ENCODE measurements around the gene RAB27A. TPM values are rescaled to one million over a fixed set of nuclear protein-coding genes. Genes with fewer than 3 reads are reported as not detected.
"Not testable (repeated sequence)": the region's sequence is repeated elsewhere in the genome, so short reads cannot be mapped to it uniquely, and the experiment has no call there.

Gene RAB27A
- total RNA-seq = 100 to 1,000 TPM; 203 to 205 TPM

DNA sequence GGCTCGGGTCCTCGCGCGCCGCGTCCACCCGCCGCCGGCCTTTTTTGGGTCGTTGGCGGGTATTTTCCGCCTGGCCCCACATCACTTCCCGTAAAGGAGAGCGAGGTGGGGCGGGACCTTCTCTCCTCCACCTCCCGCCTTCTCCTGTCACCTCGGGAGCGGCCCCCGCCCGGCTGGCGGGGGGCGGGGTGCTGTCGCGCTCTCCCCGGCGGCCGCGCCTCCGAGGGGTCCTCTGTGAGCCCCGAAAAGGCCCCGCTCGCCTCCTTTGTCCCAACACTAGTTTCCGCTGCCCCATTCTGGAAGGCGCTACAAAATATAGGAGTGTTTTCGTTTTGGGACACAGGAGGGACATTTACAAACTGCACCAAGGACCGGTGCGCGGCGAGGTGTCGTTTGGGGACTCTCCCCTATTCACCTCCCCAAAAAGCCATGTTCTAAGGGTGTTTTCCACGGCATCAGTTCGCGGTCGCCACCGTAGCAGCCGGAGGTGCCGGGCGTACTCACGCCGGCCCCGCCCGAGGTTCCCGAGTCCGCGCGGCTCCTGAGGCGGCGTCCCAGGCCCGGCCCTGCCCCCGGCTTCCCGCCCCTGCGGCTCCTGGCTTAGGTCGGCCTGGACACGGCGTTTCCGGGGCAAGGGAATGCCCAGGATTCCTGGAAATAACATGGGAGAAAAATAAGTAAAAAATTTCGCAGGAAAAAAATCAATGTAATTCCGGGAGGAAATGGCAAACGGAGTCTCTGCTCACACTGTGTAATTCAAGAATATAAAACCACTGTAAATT, at the start of gene RAB27A:
Gene RAB27A, minus strand, starts transcription at position 68 of the 782 bp plus-strand sequence. CDS start 54,879 bp downstream, outside the sequence.
- H3K27me3 Mint-ChIP-seq (ENCODE audit: low read depth) = no peaks in the 10 kb centered on the region
- ATAC-seq (replicated peaks in 1 of 2) (peak; percentile 78 to 82), DNase-seq (peak; percentile 87 to 89)
- peak within 1 kb of the TSS; percentile 99 for H3K27ac Mint-ChIP-seq
- H3K36me3 Mint-ChIP-seq (ENCODE audit: insufficient read depth in 2 of 2) = peaks cover 16 to 27% of the 10 kb centered on the region in 2 donors
- peaks cover 45% of the 10 kb centered on the region for H3K4me1 Mint-ChIP-seq (ENCODE audit: low read depth)
- peak within 1 kb of the TSS; percentile 92 to 93 for H3K4me3 Mint-ChIP-seq
- H3K9me3 Mint-ChIP-seq = no peaks in the 10 kb centered on the region

GRCh38 chr15:55337160-55337559, 47.5 kb upstream of the RAB27A start:
- ATAC-seq (replicated peaks in 1 of 2) = no peak
- Mint-ChIP-seq H3K27me3 (ENCODE audit: low read depth) (no peaks in the 10 kb centered on the region), H3K4me1 (ENCODE audit: low read depth) (no peaks in the 10 kb centered on the region), H3K36me3 (ENCODE audit: insufficient read depth in 2 of 2) (peaks cover 0 to 3% of the 10 kb centered on the region in 2 donors), H3K27ac (no peak overlapping the region), H3K9me3 (no peaks in the 10 kb centered on the region), H3K4me3 (no peak overlapping the region)
- DNase-seq = no peak

- Mint-ChIP-seq H3K27ac (peak overlapping the region; percentile 27), H3K27me3 (ENCODE audit: low read depth) (no peaks in the 10 kb centered on the region), H3K36me3 (ENCODE audit: insufficient read depth in 2 of 2) (peaks cover 3% of the 10 kb centered on the region in 2 donors), H3K4me1 (ENCODE audit: low read depth) (no peaks in the 10 kb centered on the region), H3K9me3 (no peaks in the 10 kb centered on the region), H3K4me3 (no peak overlapping the region)
- ATAC-seq (replicated peaks in 1 of 2) (no peak), DNase-seq (no peak)
These were observed 45.4 kb upstream of the RAB27A start for GRCh38 chr15:55334997-55335396.

DNA sequence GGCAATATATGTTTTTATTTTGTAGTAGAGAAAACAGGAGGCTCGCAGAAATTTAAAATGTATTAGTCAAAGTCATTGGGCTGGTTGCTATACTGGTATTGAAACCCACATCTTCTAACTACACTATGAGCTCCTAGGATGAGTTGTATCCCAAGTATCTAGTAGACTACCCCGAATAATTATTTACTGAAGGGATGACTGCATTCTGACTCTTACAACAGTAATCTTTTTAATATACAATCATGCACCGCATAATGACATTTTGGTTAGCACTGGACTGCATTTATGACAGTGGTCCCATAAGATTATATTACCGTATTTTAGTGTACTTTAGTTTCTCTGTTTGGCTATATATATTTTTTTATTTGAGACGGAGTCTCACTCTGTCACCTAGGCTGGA, 44.8 kb upstream of the RAB27A start:
- Mint-ChIP-seq H3K36me3 (ENCODE audit: insufficient read depth in 2 of 2) (peaks cover 1 to 3% of the 10 kb centered on the region in 2 donors), H3K27ac (no peak overlapping the region), H3K4me1 (ENCODE audit: low read depth) (no peaks in the 10 kb centered on the region), H3K27me3 (ENCODE audit: low read depth) (no peaks in the 10 kb centered on the region), H3K4me3 (no peak overlapping the region), H3K9me3 (no peaks in the 10 kb centered on the region)
- DNase-seq (no peak), ATAC-seq (replicated peaks in 1 of 2) (no peak)

DNA sequence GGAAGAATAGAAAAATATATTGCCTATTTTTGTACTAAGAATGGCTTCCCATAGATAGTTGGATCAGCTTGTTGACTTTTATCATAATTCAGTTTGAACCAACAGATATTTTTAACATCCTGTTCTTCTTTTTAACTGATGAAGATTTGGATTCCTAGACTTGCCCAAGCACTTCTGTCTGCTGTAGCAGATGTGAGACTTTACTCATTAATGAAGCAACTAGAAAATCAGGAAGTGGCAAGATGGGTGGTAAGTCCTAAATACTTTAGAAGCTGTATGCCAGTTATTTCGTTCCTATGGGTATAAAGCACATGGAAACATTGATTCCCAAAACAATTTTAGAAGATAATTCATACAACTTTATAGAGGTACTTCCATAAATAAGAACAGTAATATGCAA, 37.8 kb upstream of the RAB27A start:
- H3K9me3 Mint-ChIP-seq = no peaks in the 10 kb centered on the region
- peaks cover 5% of the 10 kb centered on the region in 2 donors for H3K36me3 Mint-ChIP-seq (ENCODE audit: insufficient read depth in 2 of 2)
- H3K27me3 Mint-ChIP-seq (ENCODE audit: low read depth) = no peaks in the 10 kb centered on the region
- no peak overlapping the region for H3K4me3 Mint-ChIP-seq
- ATAC-seq (replicated peaks in 1 of 2) (no peak), DNase-seq (no peak)
- no peak overlapping the region for H3K27ac Mint-ChIP-seq
- H3K4me1 Mint-ChIP-seq (ENCODE audit: low read depth) = peaks cover 10% of the 10 kb centered on the region

GRCh38 chr15:55322467-55322866, 32.9 kb upstream of the RAB27A start:
- H3K9me3 Mint-ChIP-seq = no peaks in the 10 kb centered on the region
- H3K4me3 Mint-ChIP-seq = no peak overlapping the region
- DNase-seq = no peak
- no peaks in the 10 kb centered on the region for H3K27me3 Mint-ChIP-seq (ENCODE audit: low read depth)
- H3K36me3 Mint-ChIP-seq (ENCODE audit: insufficient read depth in 2 of 2) = peaks cover 7 to 14% of the 10 kb centered on the region in 2 donors
- H3K4me1 Mint-ChIP-seq (ENCODE audit: low read depth) = peaks cover 27% of the 10 kb centered on the region
- peak overlapping the region; percentile 60 for H3K27ac Mint-ChIP-seq
- ATAC-seq (replicated peaks in 1 of 2) = no peak

DNA sequence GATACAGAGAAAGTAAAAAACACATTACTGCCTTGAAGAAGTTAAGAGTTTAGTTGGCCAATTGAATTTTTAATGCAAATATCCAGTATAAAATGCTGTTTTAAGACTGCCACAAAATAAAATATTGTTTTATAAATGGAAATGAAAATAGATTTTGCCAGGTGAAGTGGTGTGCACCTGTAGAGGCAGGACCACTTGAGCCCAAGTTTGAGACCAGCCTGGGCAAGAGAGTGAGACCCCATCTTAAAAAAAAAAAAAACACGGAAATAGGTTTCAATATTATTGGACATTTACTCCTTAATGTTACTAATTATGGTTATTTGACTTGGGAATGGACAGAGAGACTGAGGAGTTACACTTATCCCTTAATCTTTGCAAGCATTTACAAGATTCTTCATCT, 31.4 kb upstream of the RAB27A start:
- peaks cover 7 to 17% of the 10 kb centered on the region in 2 donors for H3K36me3 Mint-ChIP-seq (ENCODE audit: insufficient read depth in 2 of 2)
- ATAC-seq (replicated peaks in 1 of 2) (no peak), DNase-seq (no peak)
- H3K27ac Mint-ChIP-seq = no peak overlapping the region
- H3K9me3 Mint-ChIP-seq = no peaks in the 10 kb centered on the region
- no peak overlapping the region for H3K4me3 Mint-ChIP-seq
- H3K4me1 Mint-ChIP-seq (ENCODE audit: low read depth) = peaks cover 38% of the 10 kb centered on the region
- H3K27me3 Mint-ChIP-seq (ENCODE audit: low read depth) = no peaks in the 10 kb centered on the region

DNA sequence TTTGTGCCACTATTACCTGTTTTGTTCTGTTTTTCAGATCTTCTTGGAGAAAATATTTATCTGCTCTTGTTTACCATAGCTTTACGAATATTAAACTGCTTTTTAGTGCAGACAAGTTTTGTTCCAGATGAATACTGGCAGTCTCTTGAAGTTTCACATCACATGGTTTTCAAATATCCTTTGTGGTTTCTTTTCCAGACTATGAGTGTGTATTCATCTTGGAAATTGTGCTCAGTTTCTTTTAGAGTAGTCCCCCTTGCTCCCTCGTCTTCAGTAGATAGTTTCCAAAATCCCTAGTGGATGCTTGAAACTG, 30.6 kb upstream of the RAB27A start:
- Mint-ChIP-seq H3K9me3 (no peaks in the 10 kb centered on the region), H3K27me3 (ENCODE audit: low read depth) (no peaks in the 10 kb centered on the region), H3K4me3 (peak overlapping the region; percentile 96 to 100), H3K27ac (peak overlapping the region; percentile 71), H3K4me1 (ENCODE audit: low read depth) (peaks cover 39% of the 10 kb centered on the region), H3K36me3 (ENCODE audit: insufficient read depth in 2 of 2) (peaks cover 7 to 17% of the 10 kb centered on the region in 2 donors)
- DNase-seq = no peak
- no peak for ATAC-seq (replicated peaks in 1 of 2)

- Mint-ChIP-seq H3K36me3 (ENCODE audit: insufficient read depth in 2 of 2) (peaks cover 7 to 17% of the 10 kb centered on the region in 2 donors), H3K4me1 (ENCODE audit: low read depth) (peaks cover 44% of the 10 kb centered on the region), H3K9me3 (no peaks in the 10 kb centered on the region), H3K4me3 (peak overlapping the region; percentile 96 to 100), H3K27me3 (ENCODE audit: low read depth) (no peaks in the 10 kb centered on the region), H3K27ac (peak overlapping the region; percentile 100)
- DNase-seq (no peak), ATAC-seq (replicated peaks in 1 of 2) (no peak)
These were observed 30.1 kb upstream of the RAB27A start for GRCh38 chr15:55319537-55320237.

DNA sequence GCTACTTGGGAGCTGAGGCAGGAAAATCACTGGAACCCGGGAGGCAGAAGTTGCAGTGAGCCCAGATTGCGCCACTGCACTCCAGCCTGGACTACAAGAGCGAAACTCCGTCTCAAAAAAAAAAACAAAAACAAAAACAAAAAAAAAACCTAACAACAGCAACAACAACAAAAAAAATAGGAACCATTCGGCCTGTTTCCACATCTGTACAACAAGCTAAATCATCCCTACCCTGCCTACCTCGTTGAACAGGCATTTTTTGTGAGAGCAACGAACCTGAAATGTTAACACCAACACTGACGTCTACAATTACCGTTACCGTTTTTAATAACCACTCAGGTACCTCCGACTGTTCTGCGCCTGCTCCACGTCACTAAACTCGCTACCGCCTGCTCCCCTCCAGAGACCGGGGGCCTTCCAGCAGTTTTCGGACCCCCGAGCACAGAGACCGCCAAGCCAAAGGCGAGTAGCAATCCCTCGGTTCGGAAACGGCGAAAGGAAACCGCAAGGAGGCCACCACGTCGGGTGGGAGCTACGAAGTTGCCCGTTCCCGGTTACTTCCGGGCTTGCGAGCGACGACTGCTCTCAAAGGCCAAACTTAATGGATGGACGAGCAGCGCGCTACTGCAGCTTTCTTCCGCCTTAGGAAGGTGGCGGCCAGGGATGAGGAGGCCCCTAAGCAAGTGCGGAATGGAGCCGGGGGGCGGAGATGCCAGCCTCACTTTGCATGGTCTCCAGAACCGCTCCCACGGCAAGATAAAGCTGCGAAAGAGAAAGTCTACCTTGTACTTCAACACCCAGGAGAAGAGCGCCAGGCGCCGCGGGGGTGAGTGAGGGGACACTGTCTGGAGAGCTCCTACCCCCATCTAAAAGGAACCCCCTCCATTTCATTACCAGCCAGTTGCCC, 29.2 kb upstream of the RAB27A start, which contains the start of the genes PIGB and PIGBOS1:
Gene PIGB, plus strand, starts transcription at position 635 of the 907 bp plus-strand sequence. Its CDS starts 29 bp downstream, at position 664.
Gene PIGBOS1, minus strand, starts transcription at position 536 of the 907 bp plus-strand sequence. CDS start 1,331 bp downstream, outside the sequence.
- no peaks in the 10 kb centered on the region for H3K9me3 Mint-ChIP-seq
- ATAC-seq (replicated peaks in 1 of 2) (peak; percentile 94 to 98), DNase-seq (peak; percentile 81)
- no peaks in the 10 kb centered on the region for H3K27me3 Mint-ChIP-seq (ENCODE audit: low read depth)
- H3K4me1 Mint-ChIP-seq (ENCODE audit: low read depth) = peaks cover 50% of the 10 kb centered on the region
- H3K36me3 Mint-ChIP-seq (ENCODE audit: insufficient read depth in 2 of 2) = peaks cover 7 to 19% of the 10 kb centered on the region in 2 donors
- peak within 1 kb of the TSS; percentile 100 for H3K27ac Mint-ChIP-seq
- H3K4me3 Mint-ChIP-seq = peak within 1 kb of the TSS; percentile 96 to 100

GRCh38 chr15:55302801-55303200, 13.2 kb upstream of the RAB27A start:
- H3K27me3 Mint-ChIP-seq (ENCODE audit: low read depth); DNase-seq; H3K36me3 Mint-ChIP-seq (ENCODE audit: insufficient read depth in 2 of 2); ATAC-seq (replicated peaks in 1 of 2); H3K9me3 Mint-ChIP-seq; H3K27ac Mint-ChIP-seq; H3K4me1 Mint-ChIP-seq (ENCODE audit: low read depth); H3K4me3 Mint-ChIP-seq: not testable (repeated sequence)

- no peaks in the 10 kb centered on the region for H3K36me3 Mint-ChIP-seq (ENCODE audit: insufficient read depth in 2 of 2)
- no peak for ATAC-seq (replicated peaks in 1 of 2)
- no peaks in the 10 kb centered on the region for H3K9me3 Mint-ChIP-seq
- no peaks in the 10 kb centered on the region for H3K27me3 Mint-ChIP-seq (ENCODE audit: low read depth)
- no peak overlapping the region for H3K4me3 Mint-ChIP-seq
- no peaks in the 10 kb centered on the region for H3K4me1 Mint-ChIP-seq (ENCODE audit: low read depth)
- no peak overlapping the region for H3K27ac Mint-ChIP-seq
- no peak for DNase-seq
These were observed 7.7 kb upstream of the RAB27A start for GRCh38 chr15:55297315-55297714.

Data from activated T-cell treated with anti-CD3 and anti-CD28 coated beads, Interleukin-2, amount 50 U/mL, for 72 hours (primary cell).